ENCODE data around the gene ARHGEF28.
A peak's percentile ranks its signal among the peaks of the same experiment; 100 is the strongest.

ARHGEF28 gene

GRCh38 chr5:73770172-73771025 is 144.4 kb downstream of the ARHGEF28 start:
- no peaks in the 10 kb centered on the region; the same call in 1 of the 2 replicates for H3K9me3 ChIP-seq
- peaks cover 50% of the 10 kb centered on the region for H3K36me3 ChIP-seq
- no peaks in the 10 kb centered on the region for H3K27me3 ChIP-seq
- no peak for TF ChIP-seq CTCF (IDR thresholded peaks at IDR 0.05; ENCODE audit: low read depth, low read length)
- no peak for DNase-seq
- peaks cover 4% of the 10 kb centered on the region; the same call in 1 of the 2 replicates for H3K4me1 ChIP-seq
- H3K4me3 ChIP-seq (ENCODE audit: low read depth, low read length): no peak overlapping the region

- Histone ChIP-seq H3K4me3 (ENCODE audit: low read depth, low read length) (no peak overlapping the region), H3K9me3 (no peaks in the 10 kb centered on the region), H3K4me1 (peaks cover 4% of the 10 kb centered on the region), H3K36me3 (peaks cover 40% of the 10 kb centered on the region), H3K27me3 (no peaks in the 10 kb centered on the region)
- TF ChIP-seq CTCF (IDR thresholded peaks at IDR 0.05; ENCODE audit: low read depth, low read length): no peak
- no peak for DNase-seq
Measured at GRCh38 chr5:73774924-73775323, 148.9 kb downstream of the ARHGEF28 start.

- Histone ChIP-seq H3K4me1 (peaks cover 8% of the 10 kb centered on the region), H3K4me3 (ENCODE audit: low read depth, low read length) (no peak overlapping the region), H3K27me3 (no peaks in the 10 kb centered on the region), H3K36me3 (peaks cover 47% of the 10 kb centered on the region), H3K9me3 (no peaks in the 10 kb centered on the region)
- DNase-seq: no peak
- no peak for TF ChIP-seq CTCF (IDR thresholded peaks at IDR 0.05; ENCODE audit: low read depth, low read length)
Measured at GRCh38 chr5:73776405-73776804, 150.4 kb downstream of the ARHGEF28 start.

DNA sequence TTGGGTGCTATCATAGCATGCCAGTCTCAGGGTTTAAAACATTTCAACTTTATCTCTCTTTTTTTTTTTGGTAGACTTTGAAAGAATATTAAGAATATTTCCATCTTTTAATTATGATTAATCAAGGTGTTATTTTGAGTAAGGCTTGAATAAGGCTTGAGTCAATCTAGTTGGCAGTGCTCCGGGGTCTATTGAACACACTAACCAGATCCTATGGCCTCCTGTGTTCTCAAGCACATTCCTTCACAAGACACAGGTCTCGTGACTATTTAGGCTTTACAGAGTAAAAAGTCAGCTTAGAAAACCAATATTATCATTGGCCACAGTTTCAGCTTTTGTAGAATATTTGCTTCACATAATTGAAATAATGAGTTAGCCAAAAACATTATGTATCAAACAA is 151.2 kb downstream of the ARHGEF28 start:
- peaks cover 8% of the 10 kb centered on the region for H3K4me1 ChIP-seq
- DNase-seq: no peak
- H3K9me3 ChIP-seq: no peaks in the 10 kb centered on the region
- H3K4me3 ChIP-seq (ENCODE audit: low read depth, low read length): no peak overlapping the region
- no peaks in the 10 kb centered on the region for H3K27me3 ChIP-seq
- peaks cover 50% of the 10 kb centered on the region for H3K36me3 ChIP-seq
- no peak for TF ChIP-seq CTCF (IDR thresholded peaks at IDR 0.05; ENCODE audit: low read depth, low read length)

- H3K27me3 ChIP-seq: no peaks in the 10 kb centered on the region
- H3K9me3 ChIP-seq: no peaks in the 10 kb centered on the region
- no peak overlapping the region for H3K4me3 ChIP-seq (ENCODE audit: low read depth, low read length)
- DNase-seq: peak; percentile 61
- peaks cover 53% of the 10 kb centered on the region for H3K36me3 ChIP-seq
- peaks cover 12% of the 10 kb centered on the region for H3K4me1 ChIP-seq
- peak; percentile 61 for TF ChIP-seq CTCF (IDR thresholded peaks at IDR 0.05; ENCODE audit: low read depth, low read length)
Measured at GRCh38 chr5:73780302-73781080, 154.5 kb downstream of the ARHGEF28 start.

All from BE2C (cell line).